Vagina (tissue), 2 donors: ENCODE data around the gene GRIK5. TPM values are rescaled to one million over a fixed set of nuclear protein-coding genes. Genes with fewer than 3 reads are reported as not detected.

Source experiments
- DNase-seq, 2 donors: peaks; one replicate each; pipeline ENCODE4 v3.0.0-alpha.2; 2017; ENCODE audit errors: extremely low spot score in 2 of 2
- H3K27ac ChIP-seq: fragments of 200-600 bp; sonication (generic); one replicate; pipeline ENCODE4 v1.5.1; 2019
- H3K27me3 ChIP-seq: fragments of 200-600 bp; sonication (generic); one replicate; pipeline ENCODE4 v1.5.1; 2019
- H3K36me3 ChIP-seq, 2 donors: fragments of 200-600 bp; sonication (generic); one replicate each; pipeline ENCODE4 v1.5.1; 2017 to 2019
- H3K4me1 ChIP-seq: fragments of 200-600 bp; sonication (generic); one replicate; pipeline ENCODE4 v1.5.1; 2019
- H3K4me3 ChIP-seq, 2 donors: fragments of 200-600 bp; sonication (generic); 1 replicate in 1 of 2; 2 replicates in 1 of 2; pipeline ENCODE4 v1.5.1; 2016 to 2019
- H3K9me3 ChIP-seq: fragments of 200-600 bp; sonication (generic); one replicate; pipeline ENCODE4 v1.5.1; 2019
- POLR2A ChIP-seq, 2 donors: fragments of 450-650 bp; IDR thresholded peaks; one replicate each; pipeline ENCODE4 v1.6.1; 2017; ENCODE audit warnings: antibody characterized with exemption in 2 of 2, mild to moderate bottlenecking in 2 of 2, moderate library complexity in 2 of 2
- POLR2AphosphoS5 ChIP-seq, 2 donors: sonication (generic); formaldehyde crosslinking; IDR thresholded peaks; one replicate each; pipeline ENCODE4 v1.9.0; 2017; ENCODE audit warnings: antibody characterized with exemption in 2 of 2, mild to moderate bottlenecking in 2 of 2, low read depth in 1 of 2; ENCODE audit not compliant: insufficient read depth in 1 of 2
- intact Hi-C: fragments of 100-400 bp; cut with DNase I; formaldehyde crosslinking; loops from one replicate; pipeline ENCODE4 v1.15.1; 2023
- total RNA-seq: library from RNA; depleted of rRNA; stranded (reverse); fragments of >200 nt; gene quantifications from one replicate; pipeline ENCODE4 v1.2.3, GENCODE V29; 2016
- TF ChIP-seq, protein P1 (sequence below), 3 experiments: fragments of 450-650 bp in 2 of 3; fragments of 200-600 bp in 1 of 3; sonication (generic) in 1 of 3; IDR thresholded peaks; one replicate each; pipeline ENCODE4 v1.5.1; 2017 to 2019; ENCODE audit warnings: antibody characterized with exemption in 3 of 3, mild to moderate bottlenecking in 2 of 3, moderate library complexity in 2 of 3

The GRIK5 gene
- total RNA-seq, 1 donor from 2014 or later: 2.5 TPM

DNA sequence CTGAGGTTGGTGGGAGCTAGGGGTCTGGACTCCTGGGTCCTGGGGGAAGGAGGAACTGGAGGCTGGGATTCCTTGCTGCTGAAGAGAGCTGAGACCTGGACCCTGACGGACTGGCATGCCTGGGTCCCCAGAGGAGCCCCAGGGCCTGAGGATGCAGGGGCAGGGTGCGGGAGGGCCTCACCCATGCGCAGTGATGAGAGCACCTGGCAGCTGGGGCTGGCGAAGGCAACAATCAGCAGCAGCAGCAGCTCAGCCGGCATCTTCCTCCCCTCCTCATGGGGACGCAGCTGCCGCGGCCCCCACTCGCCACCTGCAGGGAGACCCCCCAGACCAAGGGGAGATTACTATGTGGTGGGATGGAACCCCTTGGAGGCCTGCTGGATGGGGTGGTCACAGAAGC, 4.5 kb downstream of the GRIK5 start:
- intact Hi-C loops: no loop called here
- H3K27me3 ChIP-seq: no peaks in the 10 kb centered on the region

DNA sequence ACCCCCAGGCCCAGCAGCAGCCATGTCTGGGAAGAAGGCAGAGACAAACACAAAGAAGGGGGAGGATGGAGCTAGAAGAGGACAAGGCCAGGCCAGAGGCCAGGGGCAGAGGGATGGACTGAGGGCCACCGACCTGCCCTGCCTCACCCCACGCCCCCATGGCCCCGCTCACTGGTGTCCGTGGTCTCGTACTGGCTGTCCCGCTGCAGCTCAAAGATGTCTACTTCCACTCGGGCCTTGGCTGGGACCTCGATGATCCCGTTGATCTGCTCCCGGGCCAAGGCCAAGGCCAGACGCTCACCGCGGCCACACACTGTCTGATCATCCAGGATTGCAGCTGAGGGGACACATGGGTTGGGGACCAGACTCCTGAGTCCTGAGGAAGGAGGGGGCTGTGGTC, 5.0 kb downstream of the GRIK5 start:
- DNase-seq: no peak
- Histone ChIP-seq H3K27ac (no peak overlapping the region), H3K9me3 (no peaks in the 10 kb centered on the region), H3K4me1 (peaks cover 6% of the 10 kb centered on the region), H3K4me3 (no peak overlapping the region), H3K27me3 (no peaks in the 10 kb centered on the region), H3K36me3 (no peaks in the 10 kb centered on the region)
- intact Hi-C loops: no loop called here
- TF ChIP-seq POLR2A (IDR thresholded peaks at IDR 0.05): no peak
- TF ChIP-seq, protein P1, sequence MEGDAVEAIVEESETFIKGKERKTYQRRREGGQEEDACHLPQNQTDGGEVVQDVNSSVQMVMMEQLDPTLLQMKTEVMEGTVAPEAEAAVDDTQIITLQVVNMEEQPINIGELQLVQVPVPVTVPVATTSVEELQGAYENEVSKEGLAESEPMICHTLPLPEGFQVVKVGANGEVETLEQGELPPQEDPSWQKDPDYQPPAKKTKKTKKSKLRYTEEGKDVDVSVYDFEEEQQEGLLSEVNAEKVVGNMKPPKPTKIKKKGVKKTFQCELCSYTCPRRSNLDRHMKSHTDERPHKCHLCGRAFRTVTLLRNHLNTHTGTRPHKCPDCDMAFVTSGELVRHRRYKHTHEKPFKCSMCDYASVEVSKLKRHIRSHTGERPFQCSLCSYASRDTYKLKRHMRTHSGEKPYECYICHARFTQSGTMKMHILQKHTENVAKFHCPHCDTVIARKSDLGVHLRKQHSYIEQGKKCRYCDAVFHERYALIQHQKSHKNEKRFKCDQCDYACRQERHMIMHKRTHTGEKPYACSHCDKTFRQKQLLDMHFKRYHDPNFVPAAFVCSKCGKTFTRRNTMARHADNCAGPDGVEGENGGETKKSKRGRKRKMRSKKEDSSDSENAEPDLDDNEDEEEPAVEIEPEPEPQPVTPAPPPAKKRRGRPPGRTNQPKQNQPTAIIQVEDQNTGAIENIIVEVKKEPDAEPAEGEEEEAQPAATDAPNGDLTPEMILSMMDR (IDR thresholded peaks at IDR 0.05): no peak
- TF ChIP-seq POLR2AphosphoS5 (IDR thresholded peaks at IDR 0.05; ENCODE audit: insufficient read depth in 1 of 2, low read depth in 1 of 2): no peak

More for the DNA sequence above, 4.5 kb downstream of the GRIK5 start:
- Histone ChIP-seq H3K4me1 (peaks cover 6% of the 10 kb centered on the region), H3K9me3 (no peaks in the 10 kb centered on the region), H3K36me3 (no peaks in the 10 kb centered on the region), H3K27ac (no peak overlapping the region), H3K4me3 (no peak overlapping the region)
- DNase-seq: no peak
- no peak for TF ChIP-seq POLR2A (IDR thresholded peaks at IDR 0.05)
- no peak for TF ChIP-seq POLR2AphosphoS5 (IDR thresholded peaks at IDR 0.05; ENCODE audit: insufficient read depth in 1 of 2, low read depth in 1 of 2)
- TF ChIP-seq, protein P1 (IDR thresholded peaks at IDR 0.05): no peak

DNA sequence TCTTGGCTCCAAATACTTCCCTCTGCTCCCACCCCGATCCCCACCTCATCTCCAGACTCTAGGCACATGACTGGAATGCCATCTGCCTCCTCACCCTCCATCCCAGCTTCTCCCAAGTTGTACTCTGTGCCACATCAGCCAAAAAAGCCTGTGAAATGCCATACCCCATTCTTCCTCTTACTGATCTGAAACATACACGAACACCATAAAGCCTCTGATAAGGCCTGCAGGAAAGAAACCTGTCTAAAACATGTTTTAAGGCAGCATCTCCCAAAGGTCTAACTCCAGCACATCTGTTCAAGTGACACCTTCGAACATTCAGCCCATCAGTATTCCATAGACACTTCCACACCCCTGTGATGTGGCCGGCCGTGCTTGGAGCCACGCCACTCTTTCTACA, 5.6 kb downstream of the GRIK5 start:
- no peak for DNase-seq
- Histone ChIP-seq H3K36me3 (no peaks in the 10 kb centered on the region), H3K27ac (no peak overlapping the region), H3K4me1 (peaks cover under 1% of the 10 kb centered on the region), H3K4me3 (no peak overlapping the region), H3K27me3 (no peaks in the 10 kb centered on the region), H3K9me3 (no peaks in the 10 kb centered on the region)
- intact Hi-C loops: no loop called here
- TF ChIP-seq, protein P1 (IDR thresholded peaks at IDR 0.05): no peak
- TF ChIP-seq POLR2AphosphoS5 (IDR thresholded peaks at IDR 0.05; ENCODE audit: insufficient read depth in 1 of 2, low read depth in 1 of 2): no peak
- no peak for TF ChIP-seq POLR2A (IDR thresholded peaks at IDR 0.05)

DNA sequence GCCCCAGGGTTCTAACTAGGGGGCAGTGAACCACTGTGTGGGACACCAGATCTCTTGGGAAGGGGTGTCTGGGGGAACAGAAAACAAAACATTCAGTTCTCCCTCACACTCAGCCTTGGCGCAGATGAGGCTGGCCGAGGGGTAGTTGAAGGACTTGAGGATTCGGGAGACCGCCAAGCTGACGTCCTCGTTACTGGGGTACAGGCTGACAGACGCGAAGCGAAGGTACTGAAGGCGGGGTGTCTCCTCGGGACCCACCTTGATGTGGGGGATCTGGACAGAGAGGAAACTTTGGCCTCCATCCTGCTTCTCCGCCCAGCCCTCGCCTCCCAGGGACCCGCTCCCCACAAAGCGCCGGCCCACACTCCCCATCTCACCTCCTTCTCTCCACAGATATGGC, 7.6 kb downstream of the GRIK5 start:
- intact Hi-C loops: no loop called here
- no peaks in the 10 kb centered on the region for H3K36me3 ChIP-seq

DNA sequence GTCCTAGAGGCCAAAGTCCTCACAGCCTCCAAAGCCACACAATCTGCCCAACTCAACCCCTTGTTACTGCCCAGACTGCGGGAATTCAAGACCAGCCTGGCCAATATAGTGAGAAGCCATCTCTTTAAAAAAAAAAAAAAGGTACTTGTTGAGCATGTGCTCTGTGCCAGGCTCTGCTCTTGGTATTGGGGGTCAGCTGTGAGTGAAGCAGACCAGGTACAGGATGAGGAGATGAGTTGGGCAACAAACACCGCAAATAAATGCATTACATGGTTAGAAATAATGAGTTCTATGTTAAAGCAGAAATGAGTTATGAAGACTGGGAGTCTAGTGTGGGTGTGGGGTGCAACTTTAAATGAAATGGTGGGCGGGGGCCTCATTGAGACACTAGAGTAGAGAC, 9.9 kb downstream of the GRIK5 start:
- no peak overlapping the region for H3K4me3 ChIP-seq
- TF ChIP-seq, protein P1 (IDR thresholded peaks at IDR 0.05): no peak
- TF ChIP-seq POLR2A (IDR thresholded peaks at IDR 0.05): no peak
- no peak for TF ChIP-seq POLR2AphosphoS5 (IDR thresholded peaks at IDR 0.05; ENCODE audit: insufficient read depth in 1 of 2, low read depth in 1 of 2)
- H3K36me3 ChIP-seq: no peaks in the 10 kb centered on the region

More for the DNA sequence above, 7.6 kb downstream of the GRIK5 start:
- no peak for DNase-seq
- no peak overlapping the region for H3K27ac ChIP-seq
- TF ChIP-seq POLR2A (IDR thresholded peaks at IDR 0.05): no peak
- TF ChIP-seq POLR2AphosphoS5 (IDR thresholded peaks at IDR 0.05; ENCODE audit: insufficient read depth in 1 of 2, low read depth in 1 of 2): no peak
- TF ChIP-seq, protein P1 (IDR thresholded peaks at IDR 0.05): no peak
- H3K27me3 ChIP-seq: no peaks in the 10 kb centered on the region
- H3K4me3 ChIP-seq: no peak overlapping the region
- no peaks in the 10 kb centered on the region for H3K9me3 ChIP-seq
- H3K4me1 ChIP-seq: no peaks in the 10 kb centered on the region

More for the DNA sequence above, 9.9 kb downstream of the GRIK5 start:
- no peaks in the 10 kb centered on the region for H3K27me3 ChIP-seq
- DNase-seq: no peak
- intact Hi-C loops: no loop called here
- no peaks in the 10 kb centered on the region for H3K9me3 ChIP-seq
- no peaks in the 10 kb centered on the region for H3K4me1 ChIP-seq
- H3K27ac ChIP-seq: no peak overlapping the region
